Subcutaneous abdominal adipose tissue (tissue), 5 donors: ENCODE data around the gene NCBP1.

Experiments
- H3K27ac ChIP-seq: one replicate; pipeline ENCODE4 v1.7.0; 2013; ENCODE audit warnings: low read depth, mild to moderate bottlenecking, inconsistent platforms, low read length, moderate library complexity
- H3K27me3 ChIP-seq, 5 donors: one replicate each; pipeline ENCODE4 v1.7.0; 2013; ENCODE audit warnings: low read length in 5 of 5, inconsistent platforms in 1 of 5; ENCODE audit not compliant: control insufficient read depth in 5 of 5, insufficient read depth in 4 of 5
- H3K36me3 ChIP-seq, 5 donors: one replicate each; pipeline ENCODE4 v1.7.0; 2013; ENCODE audit warnings: low read length in 5 of 5; ENCODE audit not compliant: control insufficient read depth in 5 of 5, insufficient read depth in 5 of 5
- H3K4me1 ChIP-seq, 5 donors: one replicate each; pipeline ENCODE4 v1.7.0; 2013; ENCODE audit warnings: low read length in 5 of 5, mild to moderate bottlenecking in 3 of 5, moderate library complexity in 1 of 5; ENCODE audit not compliant: control insufficient read depth in 5 of 5, insufficient read depth in 5 of 5
- H3K4me3 ChIP-seq, 5 donors: one replicate each; pipeline ENCODE4 v1.7.0; 2013; ENCODE audit warnings: low read length in 5 of 5, low read depth in 1 of 5
- H3K9ac ChIP-seq, 5 donors: one replicate each; pipeline ENCODE4 v1.7.0; 2013; ENCODE audit warnings: low read length in 5 of 5, mild to moderate bottlenecking in 4 of 5, moderate library complexity in 3 of 5
- H3K9me3 ChIP-seq, 5 donors: one replicate each; pipeline ENCODE4 v1.7.0; 2013; ENCODE audit warnings: low read length in 5 of 5; ENCODE audit not compliant: control insufficient read depth in 5 of 5
- donor health status: healthy.
- donor health status: healthy.
- donor health status: healthy.
- donor health status: healthy.
- donor health status: healthy.

Gene NCBP1

DNA sequence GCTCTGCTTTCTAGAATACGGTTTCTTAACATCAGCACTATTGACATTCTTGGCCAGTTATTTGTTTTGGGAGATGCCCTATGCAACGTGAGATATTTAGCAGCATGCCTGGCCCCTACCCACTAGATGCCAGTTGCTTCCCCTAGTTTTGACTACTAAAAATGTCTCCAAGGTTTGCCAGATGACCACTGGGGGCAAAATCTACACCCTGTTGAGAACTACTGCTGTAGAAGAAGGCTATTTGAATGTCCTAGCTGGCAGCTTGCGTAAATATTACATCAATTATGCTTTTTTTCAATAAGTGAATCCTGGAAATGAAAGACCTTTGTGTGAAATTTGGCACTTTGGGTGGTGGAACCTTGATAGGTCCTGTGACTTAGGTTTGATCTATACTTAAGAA is 5.0 kb downstream of the NCBP1 start:
- peak overlapping the region in 1 of 5 donors; percentile 19 for H3K9ac ChIP-seq
- no peaks in the 10 kb centered on the region for H3K9me3 ChIP-seq
- H3K27me3 ChIP-seq, result no peaks in the 10 kb centered on the region
- no peak overlapping the region for H3K4me3 ChIP-seq
- peaks cover 0 to 42% (median 31%) of the 10 kb centered on the region in 5 donors for H3K4me1 ChIP-seq
- peaks cover 7 to 31% (median 18%) of the 10 kb centered on the region in 5 donors for H3K36me3 ChIP-seq
- H3K27ac ChIP-seq, result no peak overlapping the region

DNA sequence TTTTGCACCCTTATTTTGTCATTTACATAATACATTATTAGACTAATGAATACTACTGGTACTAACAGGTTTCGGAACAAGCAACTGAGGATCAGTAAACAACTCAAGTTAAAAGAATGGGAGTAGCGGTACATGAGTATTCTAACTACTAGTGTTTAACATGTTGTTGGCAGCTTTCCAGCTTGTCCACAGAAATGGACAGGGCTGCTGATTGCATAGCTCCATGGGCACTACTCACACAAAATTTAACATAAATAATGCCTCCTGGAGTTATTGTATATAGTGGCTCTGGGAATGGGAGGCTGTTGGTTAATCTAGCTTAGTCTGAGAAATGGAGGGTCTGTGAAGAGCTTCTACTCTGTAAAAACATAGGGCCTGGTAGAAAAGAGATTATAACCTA is 6.7 kb downstream of the NCBP1 start:
- Histone ChIP-seq H3K4me1 (peaks cover 0 to 29% (median 16%) of the 10 kb centered on the region in 5 donors), H3K9ac (no peak overlapping the region), H3K9me3 (no peaks in the 10 kb centered on the region), H3K27me3 (no peaks in the 10 kb centered on the region), H3K27ac (no peak overlapping the region), H3K4me3 (no peak overlapping the region), H3K36me3 (peaks cover 14 to 45% (median 27%) of the 10 kb centered on the region in 5 donors)

DNA sequence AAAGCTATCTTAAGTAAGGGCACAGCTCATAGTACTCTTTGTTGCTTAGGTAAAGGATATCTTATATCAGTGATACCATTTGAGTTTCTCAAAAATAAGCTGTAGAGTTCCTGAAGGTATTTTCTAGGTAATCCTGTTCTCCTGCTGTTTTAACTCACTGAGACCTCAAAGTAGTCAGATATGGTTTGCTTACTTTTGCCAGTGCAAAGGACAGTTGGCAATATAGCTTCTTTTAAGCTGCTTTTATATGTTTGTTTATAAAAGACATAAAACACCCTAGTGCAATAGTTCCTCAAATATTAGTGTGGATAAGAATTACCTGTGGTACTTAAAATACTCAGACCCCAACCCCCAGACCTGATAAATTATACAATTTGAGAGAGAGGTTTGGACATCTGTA is 12.1 kb downstream of the NCBP1 start:
- no peaks in the 10 kb centered on the region for H3K9me3 ChIP-seq
- no peaks in the 10 kb centered on the region for H3K27me3 ChIP-seq
- no peaks in the 10 kb centered on the region for H3K4me1 ChIP-seq
- H3K9ac ChIP-seq, result no peak overlapping the region
- H3K36me3 ChIP-seq, result peaks cover 39 to 79% (median 58%) of the 10 kb centered on the region in 5 donors
- H3K27ac ChIP-seq, result no peak overlapping the region
- no peak overlapping the region for H3K4me3 ChIP-seq

DNA sequence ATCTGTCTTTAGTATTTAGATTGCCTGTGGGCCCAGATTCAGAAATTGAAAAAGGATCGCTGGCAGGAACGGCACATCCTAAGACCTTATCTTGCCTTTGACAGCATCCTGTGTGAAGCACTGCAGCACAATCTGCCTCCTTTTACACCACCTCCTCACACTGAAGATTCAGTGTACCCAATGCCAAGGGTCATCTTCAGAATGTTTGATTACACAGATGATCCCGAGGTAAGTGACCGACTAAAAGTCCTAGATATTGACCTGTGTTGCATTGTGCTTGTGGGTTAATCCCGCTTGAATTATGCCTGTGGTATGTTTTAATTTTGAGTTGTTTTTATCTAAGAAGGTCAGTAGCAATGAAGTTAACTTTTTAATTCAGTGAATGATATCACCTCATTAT is 14.4 kb downstream of the NCBP1 start:
- no peak overlapping the region for H3K4me3 ChIP-seq
- H3K27ac ChIP-seq, result no peak overlapping the region
- H3K4me1 ChIP-seq, result no peaks in the 10 kb centered on the region
- no peaks in the 10 kb centered on the region for H3K27me3 ChIP-seq
- no peak overlapping the region for H3K9ac ChIP-seq
- H3K9me3 ChIP-seq, result no peaks in the 10 kb centered on the region
- peaks cover 40 to 75% (median 58%) of the 10 kb centered on the region in 5 donors for H3K36me3 ChIP-seq

DNA sequence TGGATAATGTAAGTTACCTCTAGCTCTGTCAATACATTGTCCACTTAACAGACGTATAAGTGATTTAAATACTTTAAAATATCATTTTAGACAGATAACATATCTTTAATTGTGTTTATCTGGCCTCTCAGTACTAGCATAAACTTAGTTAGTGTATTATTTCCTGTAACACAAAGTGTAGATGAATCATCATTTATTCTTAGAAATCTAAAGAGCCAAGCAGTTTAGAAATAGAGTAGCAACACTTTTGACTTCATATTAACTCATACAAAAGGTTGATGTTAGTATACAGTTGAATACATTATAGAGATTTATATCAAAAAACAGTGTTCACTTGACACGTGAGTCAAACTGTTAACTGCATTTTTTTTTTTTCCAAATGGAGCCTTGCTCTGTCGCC is 18.0 kb downstream of the NCBP1 start:
- no peaks in the 10 kb centered on the region for H3K4me1 ChIP-seq
- peaks cover 56 to 76% (median 66%) of the 10 kb centered on the region in 5 donors for H3K36me3 ChIP-seq
- no peaks in the 10 kb centered on the region for H3K9me3 ChIP-seq
- no peak overlapping the region for H3K27ac ChIP-seq
- H3K4me3 ChIP-seq, result no peak overlapping the region
- H3K27me3 ChIP-seq, result no peaks in the 10 kb centered on the region
- H3K9ac ChIP-seq, result no peak overlapping the region

DNA sequence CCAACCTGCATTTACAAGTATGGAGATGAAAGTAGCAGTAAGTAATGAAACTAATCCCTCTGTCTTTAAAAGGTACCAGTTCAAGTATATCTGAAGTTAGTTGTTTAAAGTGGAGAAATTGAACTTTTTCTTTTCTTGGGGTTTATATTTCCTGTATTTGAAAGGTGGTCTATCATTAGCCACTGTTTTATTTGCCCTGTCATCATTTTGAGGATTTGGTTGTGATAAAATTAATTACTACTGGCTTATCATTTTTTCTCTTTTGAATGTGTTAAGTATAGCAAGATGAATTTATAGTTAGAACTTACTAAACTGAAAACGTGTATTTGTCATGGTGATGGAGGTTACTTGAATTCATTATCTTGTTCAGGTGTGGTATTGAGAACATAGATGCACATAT is 25.1 kb downstream of the NCBP1 start:
- Histone ChIP-seq H3K4me3 (no peak overlapping the region), H3K27ac (no peak overlapping the region), H3K36me3 (peaks cover 71 to 85% (median 71%) of the 10 kb centered on the region in 5 donors), H3K27me3 (no peaks in the 10 kb centered on the region), H3K9ac (no peak overlapping the region), H3K9me3 (no peaks in the 10 kb centered on the region), H3K4me1 (peaks cover 0 to 3% (median 0%) of the 10 kb centered on the region in 5 donors)

DNA sequence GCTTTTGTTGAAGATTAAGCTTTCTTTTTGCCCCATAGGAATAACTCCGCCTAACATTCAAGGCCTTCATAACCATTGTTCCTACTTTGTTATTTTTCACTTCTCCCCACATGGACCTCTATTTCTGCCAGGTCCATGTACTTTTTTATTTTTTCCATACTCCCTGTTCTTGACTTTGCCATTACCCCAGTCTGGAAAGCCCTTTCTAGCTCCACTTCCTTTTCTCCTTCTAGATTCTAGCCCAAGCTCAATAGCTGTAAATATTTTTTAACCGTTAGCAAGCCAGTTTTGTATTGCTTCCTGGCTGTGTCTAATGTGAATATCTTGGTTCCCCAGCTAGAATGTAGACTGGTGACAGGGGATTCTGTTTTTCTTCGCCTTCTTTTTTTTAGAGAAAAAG is 26.1 kb downstream of the NCBP1 start:
- Histone ChIP-seq H3K9ac (no peak overlapping the region), H3K4me1 (peaks cover 0 to 3% (median 0%) of the 10 kb centered on the region in 5 donors), H3K27me3 (no peaks in the 10 kb centered on the region), H3K27ac (peak overlapping the region; percentile 25), H3K36me3 (peaks cover 68 to 85% (median 71%) of the 10 kb centered on the region in 5 donors), H3K4me3 (no peak overlapping the region), H3K9me3 (no peaks in the 10 kb centered on the region)

DNA sequence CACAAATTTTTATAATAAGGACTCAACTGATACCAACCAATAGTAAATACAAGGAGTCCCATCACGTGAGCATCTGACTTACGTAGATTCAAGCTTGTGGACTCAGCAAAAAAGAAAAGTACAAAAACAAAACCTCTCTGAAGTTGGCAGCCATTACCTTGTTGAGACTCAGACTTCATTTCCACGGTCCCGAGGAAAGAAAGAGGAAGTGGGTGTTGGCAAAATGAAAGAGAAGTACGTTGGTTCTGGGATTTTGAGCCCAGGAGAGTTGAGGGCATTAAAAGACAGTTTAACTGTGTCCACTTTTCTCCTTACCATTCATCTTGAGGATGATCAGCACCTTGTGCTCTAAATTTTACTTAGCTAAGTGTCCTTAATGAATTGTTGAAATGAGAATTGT is 26.7 kb downstream of the NCBP1 start:
- peak overlapping the region in 1 of 5 donors; percentile 16 for H3K9ac ChIP-seq
- H3K36me3 ChIP-seq, result peaks cover 71 to 85% (median 72%) of the 10 kb centered on the region in 5 donors
- H3K4me1 ChIP-seq, result peaks cover 0 to 3% (median 0%) of the 10 kb centered on the region in 5 donors
- no peak overlapping the region for H3K4me3 ChIP-seq
- no peaks in the 10 kb centered on the region for H3K9me3 ChIP-seq
- peak overlapping the region; percentile 25 for H3K27ac ChIP-seq
- H3K27me3 ChIP-seq, result no peaks in the 10 kb centered on the region

DNA sequence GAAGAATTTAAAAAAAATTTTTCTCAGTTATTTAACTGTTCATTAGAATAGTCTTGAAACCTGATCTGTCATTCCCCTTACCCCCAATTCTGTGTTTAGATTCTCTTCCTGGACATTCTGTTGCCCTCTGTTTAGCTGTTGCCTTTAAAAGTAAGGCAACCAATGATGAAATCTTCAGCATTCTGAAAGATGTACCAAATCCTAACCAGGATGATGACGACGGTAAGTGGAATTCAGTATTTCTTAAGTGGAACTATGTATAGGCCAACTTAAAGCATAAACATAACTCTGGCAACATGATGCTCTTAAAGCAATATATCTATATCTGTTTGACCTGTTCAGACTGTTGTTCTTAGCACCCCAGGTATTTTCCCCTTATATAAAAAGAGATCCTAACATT is 27.2 kb downstream of the NCBP1 start:
- H3K27me3 ChIP-seq, result no peaks in the 10 kb centered on the region
- H3K9ac ChIP-seq, result no peak overlapping the region
- no peak overlapping the region for H3K4me3 ChIP-seq
- H3K36me3 ChIP-seq, result peaks cover 72 to 86% (median 72%) of the 10 kb centered on the region in 5 donors
- peaks cover 0 to 3% (median 0%) of the 10 kb centered on the region in 5 donors for H3K4me1 ChIP-seq
- H3K9me3 ChIP-seq, result no peaks in the 10 kb centered on the region
- H3K27ac ChIP-seq, result no peak overlapping the region

DNA sequence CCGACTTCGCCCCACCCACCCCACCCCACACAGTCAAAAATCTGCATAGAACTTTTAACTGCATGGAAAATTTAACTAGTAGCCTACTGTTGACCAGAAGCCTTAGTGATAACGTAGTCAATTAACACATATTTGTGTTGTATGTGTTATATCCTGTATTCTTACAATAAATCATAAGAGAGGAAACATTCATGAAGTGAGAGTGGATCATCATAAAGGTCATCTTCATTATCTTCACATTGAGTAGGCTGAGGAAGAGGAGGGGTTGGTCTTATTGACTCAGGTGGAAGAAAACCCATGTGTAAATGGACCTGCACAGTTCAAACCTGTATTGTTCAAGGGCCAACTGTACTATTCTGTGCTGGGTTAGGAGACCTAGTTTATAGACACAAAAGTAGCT is 32.1 kb downstream of the NCBP1 start:
- H3K4me3 ChIP-seq, result no peak overlapping the region
- H3K4me1 ChIP-seq, result no peaks in the 10 kb centered on the region
- no peak overlapping the region for H3K27ac ChIP-seq
- no peaks in the 10 kb centered on the region for H3K9me3 ChIP-seq
- no peaks in the 10 kb centered on the region for H3K27me3 ChIP-seq
- H3K9ac ChIP-seq, result no peak overlapping the region
- peaks cover 77 to 89% (median 81%) of the 10 kb centered on the region in 5 donors for H3K36me3 ChIP-seq
